B cell (primary cell): Measurements from ENCODE around the gene ARHGAP22.

ENCODE experiments used
- EZH2 ChIP-seq: IDR thresholded peaks from 2 replicates; pipeline ENCODE4 v1.6.1; 2012; ENCODE audit warnings: borderline replicate concordance, low read depth, mild to moderate bottlenecking, moderate library complexity, low read length; ENCODE audit not compliant: insufficient read depth, poor library complexity, severe bottlenecking
- TF ChIP-seq, protein P1 (sequence below): fragments of 200-600 bp; IDR thresholded peaks from one replicate; pipeline ENCODE4 v1.8.0; 2022; ENCODE audit warnings: antibody characterized with exemption, mild to moderate bottlenecking

- TF ChIP-seq, protein P1, sequence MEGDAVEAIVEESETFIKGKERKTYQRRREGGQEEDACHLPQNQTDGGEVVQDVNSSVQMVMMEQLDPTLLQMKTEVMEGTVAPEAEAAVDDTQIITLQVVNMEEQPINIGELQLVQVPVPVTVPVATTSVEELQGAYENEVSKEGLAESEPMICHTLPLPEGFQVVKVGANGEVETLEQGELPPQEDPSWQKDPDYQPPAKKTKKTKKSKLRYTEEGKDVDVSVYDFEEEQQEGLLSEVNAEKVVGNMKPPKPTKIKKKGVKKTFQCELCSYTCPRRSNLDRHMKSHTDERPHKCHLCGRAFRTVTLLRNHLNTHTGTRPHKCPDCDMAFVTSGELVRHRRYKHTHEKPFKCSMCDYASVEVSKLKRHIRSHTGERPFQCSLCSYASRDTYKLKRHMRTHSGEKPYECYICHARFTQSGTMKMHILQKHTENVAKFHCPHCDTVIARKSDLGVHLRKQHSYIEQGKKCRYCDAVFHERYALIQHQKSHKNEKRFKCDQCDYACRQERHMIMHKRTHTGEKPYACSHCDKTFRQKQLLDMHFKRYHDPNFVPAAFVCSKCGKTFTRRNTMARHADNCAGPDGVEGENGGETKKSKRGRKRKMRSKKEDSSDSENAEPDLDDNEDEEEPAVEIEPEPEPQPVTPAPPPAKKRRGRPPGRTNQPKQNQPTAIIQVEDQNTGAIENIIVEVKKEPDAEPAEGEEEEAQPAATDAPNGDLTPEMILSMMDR, result no peak
- TF ChIP-seq EZH2, result no peak
Measured at GRCh38 chr10:48473704-48474103, 131.2 kb downstream of the ARHGAP22 start.
